Measurements from ENCODE around the gene KIF26A. TPM values are rescaled to one million over a fixed set of nuclear protein-coding genes. Genes with fewer than 3 reads are reported as not detected.

KIF26A gene
- total RNA-seq, 1 experiment from 2014 or later: 3.1 TPM

GRCh38 chr14:104166698-104167097 is 28.3 kb downstream of the KIF26A start:
- Histone ChIP-seq H3K27ac (ENCODE audit: low read length) (no peak overlapping the region), H3K27me3 (ENCODE audit: low read length) (no peaks in the 10 kb centered on the region), H3K9me3 (ENCODE audit: low read length) (no peaks in the 10 kb centered on the region), H3K4me2 (ENCODE audit: low read length) (no peak overlapping the region), H2AFZ (ENCODE audit: low read length) (no peak overlapping the region), H3K36me3 (ENCODE audit: low read depth, low read length) (no peaks in the 10 kb centered on the region), H3K79me2 (ENCODE audit: low read length) (no peaks in the 10 kb centered on the region), H3K4me1 (ENCODE audit: insufficient read depth, low read length) (0 out of 2 replicates have a peak, but pooled peaks cover 6% of the 10 kb centered on the region), H3F3A (ENCODE audit: low read length, unreplicated experiment) (no peaks in the 10 kb centered on the region), H3K9ac (ENCODE audit: low read length) (no peak overlapping the region), H3K4me3 (ENCODE audit: low read length) (no peak overlapping the region), H4K20me1 (ENCODE audit: low read length) (no peaks in the 10 kb centered on the region), H3K9me2 (replicated peaks; ENCODE audit: low read length) (no peaks in the 10 kb centered on the region)
- no TSS peak for BruUV-seq (replicated peaks)
- no peak for TF ChIP-seq EZH2 (IDR thresholded peaks at IDR 0.05; ENCODE audit: low read length, unreplicated experiment)
- TF ChIP-seq EZH2phosphoT487 (IDR thresholded peaks at IDR 0.05; ENCODE audit: borderline replicate concordance, low read length): no peak
- no peak for TF ChIP-seq CTCF (conservative IDR thresholded peaks at IDR 0.05; ENCODE audit: low read depth, low read length)
- DNase-seq (no peak), ATAC-seq (no peak)
- ChIA-PET CTCF (no interaction called here), POLR2A (ENCODE audit: unreplicated experiment) (no interaction called here)
- intact Hi-C loops (cut with micrococcal nuclease): no loop called here

- H3K9me2 ChIP-seq (replicated peaks; ENCODE audit: low read length): no peaks in the 10 kb centered on the region
- no TSS peak for BruUV-seq (replicated peaks)
- no peak overlapping the region for H3K4me3 ChIP-seq (ENCODE audit: low read length)
- H3K27me3 ChIP-seq (ENCODE audit: low read length): no peaks in the 10 kb centered on the region
- ATAC-seq (no peak), DNase-seq (no peak)
- H3K4me2 ChIP-seq (ENCODE audit: low read length): no peak overlapping the region
- no peak overlapping the region for H2AFZ ChIP-seq (ENCODE audit: low read length)
- H3F3A ChIP-seq (ENCODE audit: low read length, unreplicated experiment): no peaks in the 10 kb centered on the region
- intact Hi-C loops (cut with micrococcal nuclease): no loop called here
- H3K4me1 ChIP-seq (ENCODE audit: insufficient read depth, low read length): 0 out of 2 replicates have a peak, but pooled peaks cover 6% of the 10 kb centered on the region
- H3K9me3 ChIP-seq (ENCODE audit: low read length): no peaks in the 10 kb centered on the region
- H3K27ac ChIP-seq (ENCODE audit: low read length): no peak overlapping the region
- CTCF ChIA-PET: no interaction called here
- H4K20me1 ChIP-seq (ENCODE audit: low read length): no peaks in the 10 kb centered on the region
- POLR2A ChIA-PET (ENCODE audit: unreplicated experiment): no interaction called here
- TF ChIP-seq EZH2 (IDR thresholded peaks at IDR 0.05; ENCODE audit: low read length, unreplicated experiment) (no peak), EZH2phosphoT487 (IDR thresholded peaks at IDR 0.05; ENCODE audit: borderline replicate concordance, low read length) (no peak), CTCF (conservative IDR thresholded peaks at IDR 0.05; ENCODE audit: low read depth, low read length) (no peak)
- no peaks in the 10 kb centered on the region for H3K36me3 ChIP-seq (ENCODE audit: low read depth, low read length)
- H3K79me2 ChIP-seq (ENCODE audit: low read length): no peaks in the 10 kb centered on the region
- H3K9ac ChIP-seq (ENCODE audit: low read length): no peak overlapping the region
These were observed 30.2 kb downstream of the KIF26A start for GRCh38 chr14:104168603-104169002.

- H3K27me3 ChIP-seq (ENCODE audit: low read length): no peaks in the 10 kb centered on the region
- DNase-seq (no peak), ATAC-seq (no peak)
- CTCF ChIA-PET: no interaction called here
- H4K20me1 ChIP-seq (ENCODE audit: low read length): no peaks in the 10 kb centered on the region
- 0 out of 2 replicates have a peak, but pooled peaks cover 6% of the 10 kb centered on the region for H3K4me1 ChIP-seq (ENCODE audit: insufficient read depth, low read length)
- H3K9me3 ChIP-seq (ENCODE audit: low read length): no peaks in the 10 kb centered on the region
- H3K36me3 ChIP-seq (ENCODE audit: low read depth, low read length): no peaks in the 10 kb centered on the region
- no peak overlapping the region for H3K4me3 ChIP-seq (ENCODE audit: low read length)
- H2AFZ ChIP-seq (ENCODE audit: low read length): no peak overlapping the region
- POLR2A ChIA-PET (ENCODE audit: unreplicated experiment): no interaction called here
- TF ChIP-seq CTCF (conservative IDR thresholded peaks at IDR 0.05; ENCODE audit: low read depth, low read length): no peak
- TF ChIP-seq EZH2 (IDR thresholded peaks at IDR 0.05; ENCODE audit: low read length, unreplicated experiment): no peak
- TF ChIP-seq EZH2phosphoT487 (IDR thresholded peaks at IDR 0.05; ENCODE audit: borderline replicate concordance, low read length): no peak
- no peak overlapping the region for H3K4me2 ChIP-seq (ENCODE audit: low read length)
- no peak overlapping the region for H3K27ac ChIP-seq (ENCODE audit: low read length)
- no TSS peak for BruUV-seq (replicated peaks)
- H3K9me2 ChIP-seq (replicated peaks; ENCODE audit: low read length): no peaks in the 10 kb centered on the region
- intact Hi-C loops (cut with micrococcal nuclease): no loop called here
- H3F3A ChIP-seq (ENCODE audit: low read length, unreplicated experiment): no peaks in the 10 kb centered on the region
- no peak overlapping the region for H3K9ac ChIP-seq (ENCODE audit: low read length)
- no peaks in the 10 kb centered on the region for H3K79me2 ChIP-seq (ENCODE audit: low read length)
These were observed 30.8 kb downstream of the KIF26A start for GRCh38 chr14:104169005-104169698.
